ENCODE measurements around the gene OPCML.

DNA sequence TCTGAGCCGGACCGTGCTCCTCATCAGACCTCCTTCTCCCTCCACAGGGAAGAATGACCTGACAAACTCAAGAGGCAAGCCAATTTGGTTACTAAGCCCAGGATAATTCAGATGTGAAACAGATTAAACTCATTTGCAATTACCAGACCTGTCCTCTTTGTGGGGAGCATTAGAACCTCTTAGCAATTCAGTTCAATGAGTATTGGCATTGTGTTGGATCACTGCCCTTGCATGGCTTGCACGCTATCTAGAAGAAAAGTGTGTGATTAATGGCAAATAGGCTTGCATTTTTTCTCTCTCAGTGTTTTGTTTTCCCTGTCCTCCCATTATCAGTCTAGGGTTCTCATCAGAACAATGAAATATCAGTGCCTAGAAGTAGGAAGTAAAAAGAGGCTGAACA lies 365.6 kb downstream of the OPCML start:
- TF ChIP-seq POLR2A (IDR thresholded peaks at IDR 0.05): no peak
- no peak for TF ChIP-seq CTCF (IDR thresholded peaks at IDR 0.05)

Measured in transverse colon (tissue), 3 donors.